HG03439 (cell line): Measurements from ENCODE around the gene NCKAP1.
"Not testable (repeated sequence)": the region's sequence is repeated elsewhere in the genome, so short reads cannot be mapped to it uniquely, and the experiment has no call there.

Source experiments
- ATAC-seq: cut with Tn5 transposase; IDR thresholded peaks from one replicate; pipeline ENCODE4 v1.9.1; 2021; ENCODE audit warnings: mild to moderate bottlenecking, moderate library complexity; ENCODE audit not compliant: unreplicated experiment

Gene NCKAP1

GRCh38 chr2:182914852-182915251 is 123.4 kb downstream of the NCKAP1 start:
- ATAC-seq, result no peak

GRCh38 chr2:182913064-182913463 is 125.2 kb downstream of the NCKAP1 start:
- ATAC-seq, result no peak

- ATAC-seq, result no peak
These were observed 125.7 kb downstream of the NCKAP1 start for GRCh38 chr2:182912518-182912915.

GRCh38 chr2:182911813-182912517 is 126.3 kb downstream of the NCKAP1 start:
- no peak for ATAC-seq

- no peak for ATAC-seq
These were observed 127.3 kb downstream of the NCKAP1 start for GRCh38 chr2:182910965-182911364.

- no peak for ATAC-seq
These were observed 131.0 kb downstream of the NCKAP1 start for GRCh38 chr2:182907081-182907830.

GRCh38 chr2:182906454-182906853 is 131.8 kb downstream of the NCKAP1 start:
- ATAC-seq, result no peak

GRCh38 chr2:182904844-182905243 is 133.4 kb downstream of the NCKAP1 start:
- ATAC-seq, result no peak

GRCh38 chr2:182903566-182903965 is 134.7 kb downstream of the NCKAP1 start:
- ATAC-seq, result no peak

GRCh38 chr2:182901748-182902147 is 136.5 kb downstream of the NCKAP1 start:
- ATAC-seq, result no peak

GRCh38 chr2:182898718-182899117 is 139.5 kb downstream of the NCKAP1 start:
- ATAC-seq, result no peak

GRCh38 chr2:182897137-182897536 is 141.1 kb downstream of the NCKAP1 start:
- no peak for ATAC-seq

GRCh38 chr2:182895798-182896197 is 142.5 kb downstream of the NCKAP1 start:
- ATAC-seq, result no peak

GRCh38 chr2:182895169-182895568 is 143.1 kb downstream of the NCKAP1 start:
- no peak for ATAC-seq

- no peak for ATAC-seq
These were observed 144.1 kb downstream of the NCKAP1 start for GRCh38 chr2:182894174-182894573.

- ATAC-seq, result no peak
These were observed 144.6 kb downstream of the NCKAP1 start for GRCh38 chr2:182893666-182894065.

- not testable (repeated sequence) for ATAC-seq
These were observed 145.2 kb downstream of the NCKAP1 start for GRCh38 chr2:182893035-182893434.

- no peak for ATAC-seq
These were observed 146.6 kb downstream of the NCKAP1 start for GRCh38 chr2:182891611-182892010.

- ATAC-seq, result no peak
These were observed 147.4 kb downstream of the NCKAP1 start for GRCh38 chr2:182890773-182891378.

GRCh38 chr2:182890305-182890704 is 148.0 kb downstream of the NCKAP1 start:
- no peak for ATAC-seq

- no peak for ATAC-seq
These were observed 150.4 kb downstream of the NCKAP1 start for GRCh38 chr2:182887753-182888415.
